HL-60 (cell line): ENCODE measurements around the gene HPCAL4.

Experiments
- CTCF ChIP-seq: IDR thresholded peaks from one replicate; pipeline ENCODE4 v1.5.1; 2011; ENCODE audit warnings: low read length, control low read depth, inconsistent platforms; ENCODE audit not compliant: insufficient read depth
- POLR2AphosphoS5 ChIP-seq: IDR thresholded peaks from 2 replicates; pipeline ENCODE4 v1.6.1; 2012; ENCODE audit warnings: low read depth

- TF ChIP-seq CTCF (no peak), POLR2AphosphoS5 (no peak)
Observed at GRCh38 chr1:39684313-39684664, 6.9 kb downstream of the HPCAL4 start.
